IMR-90 (cell line): ENCODE measurements around the gene H1-8. TPM values are rescaled to one million over a fixed set of nuclear protein-coding genes. Genes with fewer than 3 reads are reported as not detected.

Experiments used
- ATAC-seq: fragments of 200-7000 bp; cut with Tn5 transposase; 2 replicates; pipeline ENCODE4 v1.9.1; 2020; ENCODE audit warnings: low read depth, mild to moderate bottlenecking, moderate library complexity
- BruUV-seq: library from RNA; stranded (reverse); fragments of 400-500 nt; replicated peaks from 2 replicates; lab custom pipeline; 2021; lab: Mats Ljungman, UMichigan
- CTCF ChIA-PET: fragments of 300-600 bp; formaldehyde crosslinking; extraction: SDS; loops from one replicate; lab custom pipeline; 2021; ENCODE audit warnings: antibody characterized with exemption; lab: Yijun Ruan, JAX
- POLR2A ChIA-PET: fragments of 300-600 bp; sonication (Branson Sonifier 250); formaldehyde crosslinking; loops from one replicate; lab custom pipeline; 2022; ENCODE audit warnings: antibody characterized with exemption; ENCODE audit not compliant: unreplicated experiment; lab: Charles Lee
- DNase-seq: peaks from one replicate; pipeline ENCODE4 v3.0.0; 2013
- H2AFZ ChIP-seq: replicated peaks from 2 replicates; pipeline ENCODE3; 2013; ENCODE audit warnings: low read length, mild to moderate bottlenecking; ENCODE audit not compliant: poor library complexity
- H2AK5ac ChIP-seq: 2 replicates; pipeline ENCODE4 v1.6.1; 2013; ENCODE audit warnings: low read depth, low read length, inconsistent platforms
- H2AK9ac ChIP-seq: replicated peaks from 2 replicates; pipeline ENCODE3; 2013; ENCODE audit warnings: mild to moderate bottlenecking, low read depth, low read length, moderate library complexity; ENCODE audit not compliant: poor library complexity
- H2BK120ac ChIP-seq: 2 replicates; pipeline ENCODE4 v1.6.1; 2013; ENCODE audit warnings: low read depth, low read length, inconsistent platforms
- H2BK15ac ChIP-seq: 3 replicates; pipeline ENCODE4 v1.6.1; 2013; ENCODE audit warnings: low read depth, low read length, inconsistent platforms
- H2BK20ac ChIP-seq: 2 replicates; pipeline ENCODE4 v1.6.1; 2013; ENCODE audit warnings: low read depth, mild to moderate bottlenecking, inconsistent platforms, low read length, moderate library complexity
- H2BK5ac ChIP-seq: 2 replicates; pipeline ENCODE4 v1.6.1; 2013; ENCODE audit warnings: mild to moderate bottlenecking, low read depth, low read length, inconsistent platforms; ENCODE audit not compliant: poor library complexity, severe bottlenecking
- H3K14ac ChIP-seq: replicated peaks from 2 replicates; pipeline ENCODE4 v1.6.1; 2013; ENCODE audit warnings: low read depth, low read length, inconsistent platforms
- H3K18ac ChIP-seq: 2 replicates; pipeline ENCODE4 v1.6.1; 2013; ENCODE audit warnings: low read depth, low read length, control low read depth
- H3K23ac ChIP-seq: 2 replicates; pipeline ENCODE4 v1.6.1; 2013; ENCODE audit warnings: low read depth, low read length, inconsistent platforms
- H3K27ac ChIP-seq: 2 replicates; pipeline ENCODE4 v1.5.1; 2013; ENCODE audit warnings: mild to moderate bottlenecking, control low read depth, low read length; ENCODE audit not compliant: insufficient read depth
- H3K27me3 ChIP-seq: 2 replicates; pipeline ENCODE4 v1.6.1; 2013; ENCODE audit warnings: low read length; ENCODE audit not compliant: control insufficient read depth, insufficient read depth
- H3K36me3 ChIP-seq: 2 replicates; pipeline ENCODE4 v1.6.1; 2013; ENCODE audit warnings: low read length, mixed read lengths; ENCODE audit not compliant: control insufficient read depth, insufficient read depth
- H3K4ac ChIP-seq: 2 replicates; pipeline ENCODE4 v1.6.1; 2013; ENCODE audit warnings: low read depth, low read length, inconsistent platforms
- H3K4me1 ChIP-seq: 2 replicates; pipeline ENCODE4 v1.6.1; 2013; ENCODE audit warnings: low read length, mixed read lengths; ENCODE audit not compliant: control insufficient read depth, insufficient read depth
- H3K4me2 ChIP-seq: 2 replicates; pipeline ENCODE4 v1.6.1; 2013; ENCODE audit warnings: low read depth, mild to moderate bottlenecking, control low read depth, low read length, moderate library complexity
- H3K4me3 ChIP-seq: 2 replicates; pipeline ENCODE4 v1.5.1; 2013; ENCODE audit warnings: low read depth, mild to moderate bottlenecking, control low read depth, low read length, moderate library complexity; ENCODE audit not compliant: insufficient read depth
- H3K56ac ChIP-seq: 2 replicates; pipeline ENCODE4 v1.6.1; 2013; ENCODE audit warnings: low read length, inconsistent platforms; ENCODE audit not compliant: insufficient read depth; ENCODE audit errors: extremely low read depth
- H3K79me1 ChIP-seq, 2 experiments: 2 replicates each; pipeline ENCODE4 v1.6.1; 2013; ENCODE audit warnings: low read length in 2 of 2, inconsistent platforms in 1 of 2, low read depth in 1 of 2
- H3K9ac ChIP-seq: 2 replicates; pipeline ENCODE4 v1.6.1; 2013; ENCODE audit warnings: low read depth, low read length, control low read depth
- H3K9me1 ChIP-seq: 2 replicates; pipeline ENCODE4 v1.6.1; 2013; ENCODE audit warnings: low read length, inconsistent platforms; ENCODE audit not compliant: insufficient read depth
- H3K9me3 ChIP-seq: 2 replicates; pipeline ENCODE4 v1.6.1; 2013; ENCODE audit warnings: low read length; ENCODE audit not compliant: control insufficient read depth, insufficient read depth
- H4K20me1 ChIP-seq: 2 replicates; pipeline ENCODE4 v1.6.1; 2013; ENCODE audit warnings: low read length, inconsistent platforms; ENCODE audit not compliant: insufficient read depth
- H4K5ac ChIP-seq: 2 replicates; pipeline ENCODE4 v1.6.1; 2013; ENCODE audit warnings: mild to moderate bottlenecking, low read depth, low read length, control low read depth
- H4K8ac ChIP-seq, 2 experiments: 2 replicates each; pipeline ENCODE4 v1.6.1; 2013; ENCODE audit warnings: low read depth in 2 of 2, low read length in 2 of 2, control low read depth in 1 of 2, inconsistent platforms in 1 of 2
- H4K91ac ChIP-seq: 2 replicates; pipeline ENCODE4 v1.6.1; 2013; ENCODE audit warnings: low read depth, low read length, inconsistent platforms; ENCODE audit not compliant: insufficient read depth
- CEBPB ChIP-seq: IDR thresholded peaks from 2 replicates; pipeline ENCODE4 v1.6.1; 2012; ENCODE audit warnings: low read depth, low read length, improper control_type of control experiment
- MAFK ChIP-seq: IDR thresholded peaks from 2 replicates; pipeline ENCODE4 v1.6.1; 2012; ENCODE audit warnings: low read depth, low read length, improper control_type of control experiment
- MAZ ChIP-seq: IDR thresholded peaks from 2 replicates; pipeline ENCODE4 v1.6.1; 2012; ENCODE audit warnings: low read depth, mild to moderate bottlenecking, low read length, improper control_type of control experiment, moderate library complexity, borderline replicate concordance
- MXI1 ChIP-seq: IDR thresholded peaks from 2 replicates; pipeline ENCODE4 v1.6.1; 2012; ENCODE audit warnings: low read depth, mild to moderate bottlenecking, low read length, moderate library complexity, borderline replicate concordance
- NFE2L2 ChIP-seq: fragments of 150-350 bp; IDR thresholded peaks from 2 replicates; pipeline ENCODE4 v1.6.1; 2016; ENCODE audit warnings: low read depth, mild to moderate bottlenecking, low read length
- RCOR1 ChIP-seq: IDR thresholded peaks from 2 replicates; pipeline ENCODE4 v1.6.1; 2012; ENCODE audit warnings: mild to moderate bottlenecking, low read length, improper control_type of control experiment; ENCODE audit not compliant: insufficient replicate concordance
- SMC3 ChIP-seq: fragments of 150-350 bp; IDR thresholded peaks from 2 replicates; pipeline ENCODE4 v1.6.1; 2016; ENCODE audit warnings: low read depth, mild to moderate bottlenecking, antibody characterized with exemption, low read length, moderate library complexity
- WGBS, 2 experiments: methylation state at CpG; one replicate each; pipeline versions ENCODE4 v1.1.5 to v1.1.7; 2013; ENCODE audit warnings: missing lambda C conversion rate in 2 of 2; ENCODE audit not compliant: insufficient read length in 1 of 2; ENCODE audit errors: extremely low coverage in 2 of 2; 5-methylcytosine and 5-hydroxymethylcytosine counted together
- dilution Hi-C: fragments of 300-500 bp; cut with HindIII; formaldehyde crosslinking; loops from one replicate; pipeline ENCODE4 v1.14.3; 2018; ENCODE audit warnings: low sequenced_read_pairs; ENCODE audit not compliant: unreplicated experiment
- in situ Hi-C: fragments of 300-500 bp; cut with MboI; formaldehyde crosslinking; loops from 3 replicates; pipeline ENCODE4 v1.14.3; 2019; ENCODE audit warnings: low sequenced_read_pairs, inconsistent platforms, mixed read lengths
- intact Hi-C: fragments of 100-400 bp; cut with micrococcal nuclease; formaldehyde crosslinking; loops from 2 replicates; pipeline ENCODE4 v1.10.0; 2022
- polyA plus RNA-seq, 3 experiments: library from polyadenylated mRNA; depleted of rRNA; stranded (reverse); fragments of >200 nt; gene quantifications; 2 replicates each; pipeline ENCODE4 v1.2.3, GENCODE V29; 2012; ENCODE audit warnings: low replicate concordance in 1 of 3
- total RNA-seq: library from RNA; depleted of rRNA; stranded (reverse); fragments of >200 nt; gene quantifications from 2 replicates; pipeline ENCODE4 v1.2.3, GENCODE V29; 2012

Gene H1-8
- total and polyA plus RNA-seq, 2 of the 4 experiments (the other 2 are of a cell fraction), result not detected

DNA sequence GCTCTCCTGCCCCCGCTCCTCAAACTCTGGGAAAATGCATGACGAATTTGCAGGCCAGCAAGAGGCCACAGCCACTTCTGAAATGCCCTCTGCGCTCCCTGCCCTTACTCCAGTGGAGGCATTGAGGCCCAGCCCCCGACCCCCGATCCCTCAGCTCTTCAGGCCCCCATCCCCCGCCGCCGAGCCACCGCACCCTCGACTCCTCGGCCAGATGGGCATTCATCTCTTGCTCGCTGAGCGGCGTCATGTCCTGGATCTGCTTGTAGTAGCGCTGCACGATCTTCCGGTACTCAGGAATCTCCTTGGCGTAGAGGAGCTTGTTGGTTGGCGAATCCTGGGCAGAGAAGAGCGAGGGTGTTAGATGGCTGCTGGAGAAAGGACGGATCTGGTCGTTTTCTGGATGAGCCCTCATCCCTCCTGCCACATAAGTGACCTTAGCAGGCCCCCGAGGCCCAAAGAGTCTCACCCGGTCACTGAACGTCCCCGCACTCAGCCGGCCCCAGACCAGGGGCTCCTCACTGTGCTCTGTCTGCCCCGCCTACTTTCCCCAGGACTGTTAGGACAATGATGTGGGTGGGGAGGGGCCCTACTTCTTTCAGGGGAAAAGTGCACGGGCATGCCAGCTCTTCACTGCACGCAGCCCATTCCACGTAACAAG, 14.0 kb downstream of the H1-8 start:
- Histone ChIP-seq H3K4me1 (peaks cover 37% of the 10 kb centered on the region), H2AFZ (no peak overlapping the region), H3K56ac (no peak overlapping the region), H3K9me1 (peaks cover 21% of the 10 kb centered on the region), H4K5ac (no peak overlapping the region), H3K4ac (peak overlapping the region; percentile 98; the same call in 1 of the 2 replicates), H3K14ac (no peak overlapping the region), H3K9me3 (no peaks in the 10 kb centered on the region), H3K27me3 (no peaks in the 10 kb centered on the region), H3K4me3 (no peak overlapping the region), H4K20me1 (no peaks in the 10 kb centered on the region), H2AK9ac (no peak overlapping the region), H4K91ac (no peak overlapping the region), H3K18ac (no peak overlapping the region), H2AK5ac (peak overlapping the region; percentile 87; the same call in 1 of the 2 replicates), H4K8ac (peak overlapping the region in 1 of 2 experiments; percentile 20; a peak in 1 of 4 replicates), H2BK20ac (no peak overlapping the region), H2BK15ac (no peak overlapping the region), H3K9ac (no peak overlapping the region), H3K23ac (no peak overlapping the region), H3K27ac (no peak overlapping the region), H3K4me2 (no peak overlapping the region), H3K79me1 (peaks cover 13 to 41% of the 10 kb centered on the region in 2 experiments; a peak in 3 of 4 replicates), H2BK5ac (no peak overlapping the region), H2BK120ac (peak overlapping the region; percentile 47; the same call in 1 of the 2 replicates), H3K36me3 (peaks cover 32% of the 10 kb centered on the region)
- BruUV-seq, result no TSS peak
- DNase-seq, result no peak
- dilution Hi-C loops, result no loop called here
- POLR2A ChIA-PET, result no interaction called here
- CTCF ChIA-PET, result no interaction called here
- WGBS, 2 experiments, result 75% methylated on average over 10 of the region's 31 CpGs; no CpG with 5 or more reads in 1 of the 2 experiments
- in situ Hi-C loops, result no loop called here
- intact Hi-C loops, result no loop called here
- TF ChIP-seq SMC3 (no peak), RCOR1 (no peak), NFE2L2 (no peak), CEBPB (no peak), MAZ (no peak), MAFK (no peak), MXI1 (no peak)
- no peak for ATAC-seq
